GM18507 (cell line): ENCODE results near the gene LRRK2.
"Not testable (repeated sequence)": the region's sequence is repeated elsewhere in the genome, so short reads cannot be mapped to it uniquely, and the experiment has no call there.

Experiments
- DNase-seq: peaks from one replicate; pipeline ENCODE4 v3.0.0; 2011; ENCODE audit warnings: low read depth; ENCODE audit not compliant: insufficient read length; ENCODE audit errors: extremely low spot score
- FAIRE-seq: peaks from 2 replicates; lab custom pipeline; 2011; peaks lifted over from hg19 to GRCh38; lab: Jason Lieb, UNC

The LRRK2 gene

DNA sequence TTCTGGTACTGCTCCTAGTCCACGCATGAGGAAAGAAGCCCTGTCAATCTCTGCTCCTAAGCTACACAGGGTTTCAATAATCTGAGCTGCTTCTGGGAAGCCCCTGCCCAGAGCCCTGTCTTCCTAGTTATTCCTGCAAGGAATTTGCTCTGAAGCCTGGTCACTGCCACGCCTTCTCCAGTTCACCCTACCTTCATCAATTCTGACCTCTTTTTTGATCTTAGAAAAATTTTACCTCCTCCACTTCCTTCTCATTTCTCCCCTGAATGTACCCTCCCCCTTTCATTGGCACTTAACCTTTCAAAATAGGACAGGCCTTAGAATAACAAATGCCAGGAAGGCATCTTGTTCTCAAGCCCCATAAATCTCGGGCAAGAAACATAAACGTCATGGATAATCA, 14.9 kb upstream of the LRRK2 start:
- FAIRE-seq (no peak), DNase-seq (no peak)

DNA sequence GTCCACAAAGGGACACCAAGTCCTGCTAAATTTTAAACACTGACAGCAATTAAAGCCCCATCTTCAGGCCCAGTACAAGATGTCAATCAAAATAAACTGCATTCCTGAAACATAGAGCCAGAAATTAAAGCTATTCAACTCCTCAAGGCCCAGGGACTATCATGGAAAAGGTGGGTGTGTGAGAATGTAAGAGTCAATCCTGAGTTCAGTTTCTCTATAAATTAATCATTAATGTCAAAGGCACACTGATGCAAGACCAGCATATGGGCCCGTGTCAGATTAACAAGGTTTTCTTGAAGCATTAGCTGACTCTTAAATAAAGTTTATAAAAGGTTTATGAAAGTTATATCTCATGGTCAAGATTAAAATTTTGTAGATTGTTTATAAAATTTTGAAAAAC, 13.6 kb upstream of the LRRK2 start:
- DNase-seq, FAIRE-seq: not testable (repeated sequence)

DNA sequence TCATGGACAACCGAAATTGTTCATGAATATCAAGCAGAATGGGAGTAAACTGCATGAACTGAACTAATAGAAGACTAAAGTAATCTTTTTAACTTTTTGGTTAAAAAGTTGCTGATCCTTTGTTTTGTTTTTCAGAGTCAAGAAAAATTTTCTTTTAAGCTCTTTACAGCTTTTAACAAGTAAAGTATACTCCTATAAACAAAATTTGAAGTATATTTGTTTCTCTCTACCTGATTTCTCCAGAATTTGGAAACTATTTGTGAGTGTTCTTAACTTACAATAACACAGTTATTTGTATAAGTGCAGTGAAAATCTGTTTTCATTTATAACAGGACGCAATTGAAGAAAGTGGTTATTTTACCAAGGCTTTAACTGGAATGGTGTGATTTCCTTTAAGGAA, 12.2 kb upstream of the LRRK2 start:
- DNase-seq (no peak), FAIRE-seq (no peak)

DNA sequence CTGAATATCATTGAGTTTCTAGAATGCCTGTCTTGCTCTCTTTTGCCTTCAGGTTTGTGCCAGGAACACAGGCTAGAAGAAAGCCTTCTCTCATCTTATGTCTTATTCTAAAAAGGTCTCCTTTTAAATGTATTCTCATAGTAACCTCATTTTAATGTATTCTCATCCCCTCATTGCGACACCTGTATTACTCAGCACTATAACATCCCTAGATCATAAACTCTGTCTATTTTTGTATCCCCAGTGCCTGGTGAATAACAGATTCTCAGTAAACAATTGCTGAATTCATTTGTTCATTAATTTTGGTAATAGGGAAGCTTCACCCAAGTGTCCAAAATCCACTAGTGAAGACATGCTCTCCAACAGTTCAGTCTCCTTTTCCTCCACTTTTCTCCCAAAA, 8.8 kb upstream of the LRRK2 start:
- DNase-seq (no peak), FAIRE-seq (no peak)

DNA sequence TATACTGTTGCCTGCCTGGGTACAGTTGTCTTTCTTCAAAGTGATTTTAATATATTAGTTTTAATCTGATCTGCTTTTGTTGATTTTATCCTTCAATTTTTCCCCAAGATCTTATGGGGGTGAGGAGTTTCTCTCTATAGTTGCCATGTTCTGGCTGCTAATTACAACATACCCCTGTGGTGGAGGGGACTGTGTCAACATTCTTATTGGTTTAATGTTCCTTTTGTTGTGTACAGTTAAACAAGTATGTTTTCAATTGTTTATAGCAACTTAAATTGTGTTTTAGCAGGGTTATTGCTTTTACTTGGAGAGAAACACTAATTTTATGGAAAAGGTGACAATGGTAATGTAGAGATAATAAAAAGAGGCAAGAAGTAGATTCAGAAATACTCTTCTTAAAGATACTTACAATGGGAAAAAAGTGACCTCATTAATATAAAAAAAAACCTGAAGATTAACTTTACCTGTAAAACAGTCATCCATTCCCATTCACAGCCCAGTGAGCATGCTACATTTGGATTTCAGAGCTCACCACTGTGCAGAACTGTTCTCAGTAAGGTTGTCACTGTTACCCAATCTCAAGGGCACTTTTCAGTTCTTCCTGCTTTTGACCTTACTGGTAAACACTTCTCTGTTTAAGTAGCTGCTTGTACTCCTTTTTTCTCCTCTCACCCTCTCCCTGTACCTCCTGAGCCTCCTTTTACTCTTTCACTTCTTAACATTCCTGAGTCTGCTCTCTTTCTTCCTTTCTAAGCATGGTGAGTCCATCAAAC, 8.1 kb upstream of the LRRK2 start:
- peak; percentile 36 for FAIRE-seq
- no peak for DNase-seq

DNA sequence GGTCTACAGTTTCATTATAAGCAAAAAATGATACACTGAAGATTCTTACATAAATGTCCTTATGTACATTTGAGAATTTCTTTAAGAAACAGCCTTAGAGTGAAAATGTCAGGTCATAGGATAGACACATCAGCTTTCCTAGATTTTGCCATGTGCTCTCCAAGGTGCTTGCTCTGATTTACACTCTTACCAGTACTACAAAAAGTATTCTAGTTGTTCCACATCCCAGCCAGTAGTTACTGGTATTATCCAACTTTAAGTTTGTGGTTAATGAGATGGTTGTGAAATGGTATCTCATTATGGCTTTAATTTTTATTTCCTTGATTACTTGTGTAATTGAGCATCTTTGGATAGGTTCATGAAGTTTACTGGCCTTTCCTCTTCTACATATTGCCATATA, 5.0 kb upstream of the LRRK2 start:
- no peak for DNase-seq
- no peak for FAIRE-seq

DNA sequence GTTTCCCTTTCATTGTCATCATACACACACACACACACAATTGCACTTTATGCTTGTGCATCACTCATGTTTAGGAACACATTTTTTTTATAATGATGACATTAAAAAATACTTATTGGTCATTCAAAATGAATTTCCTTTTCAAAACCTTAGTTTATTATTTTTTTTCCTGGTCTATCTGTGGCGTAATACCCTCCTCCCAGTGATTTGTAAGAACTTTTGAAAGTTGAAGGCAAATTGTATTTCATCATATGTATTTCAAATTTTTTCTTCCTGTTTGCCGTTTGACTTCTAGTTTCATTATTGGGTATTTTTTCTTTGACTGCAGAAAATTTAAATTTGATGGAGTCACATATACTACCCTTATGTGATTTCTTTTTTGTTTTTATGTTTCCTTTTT, 2.5 kb upstream of the LRRK2 start:
- peak; percentile 24 for FAIRE-seq
- no peak for DNase-seq

DNA sequence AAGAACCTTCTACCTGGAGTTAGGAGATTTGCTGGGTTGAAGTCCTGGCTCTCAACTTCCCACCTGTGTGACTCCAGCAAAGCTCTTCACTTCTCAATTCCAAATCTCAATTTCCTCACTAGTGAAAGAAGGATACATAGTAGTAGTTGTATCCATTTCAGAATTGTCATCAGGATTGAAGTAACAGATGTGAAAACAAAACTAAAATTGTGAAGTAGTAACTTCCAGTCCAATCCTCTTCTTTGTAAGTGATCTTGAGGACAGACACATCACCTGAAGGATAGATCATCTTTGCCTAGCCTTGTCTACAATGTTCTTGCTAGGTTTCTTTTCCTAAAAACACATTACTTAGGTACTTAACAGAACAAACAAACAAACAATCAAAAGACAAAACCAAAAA, 1.2 kb upstream of the LRRK2 start:
- DNase-seq (no peak), FAIRE-seq (peak; percentile 80)

DNA sequence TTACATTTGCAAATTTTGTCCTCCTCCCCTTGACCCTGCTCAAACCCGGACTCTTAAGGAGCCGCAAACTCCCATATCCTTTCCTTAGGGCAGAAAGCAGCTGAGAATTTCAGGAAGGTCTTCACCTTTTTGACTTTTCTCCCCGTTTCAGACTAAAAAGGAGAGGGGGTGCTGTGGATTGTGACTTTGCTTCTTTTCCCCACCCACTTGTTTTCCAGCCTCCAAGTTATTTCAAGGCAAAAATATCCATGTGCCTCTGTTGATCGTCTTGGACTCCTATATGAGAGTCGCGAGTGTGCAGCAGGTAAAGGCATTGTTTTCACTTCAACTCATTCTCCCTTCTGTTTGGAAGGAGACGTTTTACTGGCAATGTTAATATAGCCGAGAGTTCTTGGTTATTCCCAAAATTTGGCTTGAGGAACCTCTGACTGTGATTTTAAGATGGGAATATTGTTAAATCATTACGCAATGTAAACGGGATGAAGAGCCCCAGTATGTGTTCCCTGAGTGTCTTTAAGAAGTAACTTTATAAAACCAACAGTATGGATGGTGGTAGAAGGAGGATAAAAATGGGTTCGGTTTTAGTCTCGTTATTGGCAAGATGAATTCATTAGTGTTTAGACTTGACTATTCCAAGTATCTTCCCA, 663 bp downstream of the LRRK2 start:
- FAIRE-seq: no peak
- DNase-seq: no peak

DNA sequence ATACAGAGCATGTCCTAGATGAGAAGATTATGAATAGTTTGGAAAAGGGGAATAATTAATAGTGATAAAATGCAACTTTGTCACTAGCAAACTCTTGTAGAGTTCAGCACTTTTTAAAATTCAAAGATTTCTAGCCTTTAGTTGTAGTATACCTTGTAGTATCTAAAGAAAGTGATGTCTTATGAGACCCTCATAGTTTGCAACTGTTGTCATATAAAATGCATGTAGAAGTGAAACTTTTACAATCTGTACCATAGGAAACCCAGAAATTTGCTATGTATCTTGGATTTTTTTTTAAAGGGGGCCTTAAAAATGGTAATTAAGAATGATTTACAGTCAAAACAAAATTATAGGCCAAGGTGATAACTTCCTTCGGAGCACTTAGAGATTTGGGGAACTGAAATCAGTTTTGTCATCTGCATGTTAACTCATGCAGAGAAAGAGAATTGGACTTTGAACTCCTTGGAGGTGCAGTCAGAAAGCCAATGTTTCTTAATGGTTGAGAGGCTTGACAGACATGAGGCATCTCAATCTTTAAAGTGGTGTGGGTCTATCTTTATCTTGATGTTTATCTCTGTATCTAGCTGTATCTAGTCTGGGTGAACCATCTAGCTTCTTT, 1.3 kb downstream of the LRRK2 start:
- no peak for DNase-seq
- peak; percentile 96 for FAIRE-seq

DNA sequence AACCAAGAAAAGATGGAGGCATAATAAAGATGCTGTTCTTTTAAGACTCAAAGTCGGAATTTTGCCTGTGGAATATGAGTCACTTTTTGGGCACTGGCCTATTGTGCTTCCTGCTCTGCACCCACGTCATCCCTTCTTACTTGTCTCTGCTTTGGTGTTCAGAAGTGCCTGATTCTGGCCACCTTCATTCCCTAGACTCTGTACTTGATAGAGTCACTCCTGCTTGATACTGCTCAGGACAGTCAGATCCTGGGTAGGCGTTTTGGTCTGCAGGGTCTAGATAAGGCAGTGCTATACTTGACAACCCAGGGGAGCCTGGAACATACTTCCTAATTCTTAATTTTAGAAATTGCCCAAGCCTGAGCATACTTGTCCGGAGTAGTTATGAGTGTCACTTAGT, 1.9 kb downstream of the LRRK2 start:
- no peak for DNase-seq
- FAIRE-seq: no peak

DNA sequence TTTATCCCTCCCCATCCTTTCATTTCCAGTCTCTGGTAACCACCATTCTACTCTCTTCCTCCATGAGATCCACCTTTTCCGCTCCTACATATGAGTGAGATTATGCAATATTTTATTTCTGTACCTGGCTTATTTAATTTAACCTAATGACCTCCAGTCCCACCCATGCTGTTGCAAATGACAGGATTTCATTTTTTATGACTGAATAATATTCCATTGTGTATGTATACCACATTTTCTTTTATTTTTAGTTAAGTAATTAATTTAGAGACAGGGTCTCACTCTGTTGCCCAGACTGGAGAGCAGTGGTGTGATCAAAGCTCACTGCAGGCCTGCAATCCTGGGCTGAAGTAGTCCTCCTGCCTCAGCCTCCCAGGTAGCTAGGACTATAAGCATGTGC, 2.6 kb downstream of the LRRK2 start:
- FAIRE-seq (peak; percentile 65), DNase-seq (no peak)

DNA sequence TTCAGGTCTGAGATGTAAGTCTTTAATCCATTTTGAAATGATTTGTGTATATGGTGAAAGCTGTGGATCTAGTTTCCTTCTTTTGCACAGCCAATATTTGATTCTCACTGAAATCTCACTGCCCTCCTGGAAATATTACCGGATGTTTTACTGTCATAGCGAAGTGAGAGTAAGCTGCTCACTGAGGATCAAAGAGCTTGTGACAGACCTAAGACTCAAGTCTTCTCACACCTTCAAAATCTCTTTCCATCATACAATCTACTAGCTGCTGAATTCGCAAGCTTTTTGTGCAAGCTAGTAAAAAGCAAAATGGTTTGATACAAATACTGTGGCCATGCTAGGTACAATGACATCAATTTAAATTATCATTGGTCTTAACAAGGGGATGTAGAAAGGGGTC, 3.9 kb downstream of the LRRK2 start:
- DNase-seq (no peak), FAIRE-seq (peak; percentile 90)

DNA sequence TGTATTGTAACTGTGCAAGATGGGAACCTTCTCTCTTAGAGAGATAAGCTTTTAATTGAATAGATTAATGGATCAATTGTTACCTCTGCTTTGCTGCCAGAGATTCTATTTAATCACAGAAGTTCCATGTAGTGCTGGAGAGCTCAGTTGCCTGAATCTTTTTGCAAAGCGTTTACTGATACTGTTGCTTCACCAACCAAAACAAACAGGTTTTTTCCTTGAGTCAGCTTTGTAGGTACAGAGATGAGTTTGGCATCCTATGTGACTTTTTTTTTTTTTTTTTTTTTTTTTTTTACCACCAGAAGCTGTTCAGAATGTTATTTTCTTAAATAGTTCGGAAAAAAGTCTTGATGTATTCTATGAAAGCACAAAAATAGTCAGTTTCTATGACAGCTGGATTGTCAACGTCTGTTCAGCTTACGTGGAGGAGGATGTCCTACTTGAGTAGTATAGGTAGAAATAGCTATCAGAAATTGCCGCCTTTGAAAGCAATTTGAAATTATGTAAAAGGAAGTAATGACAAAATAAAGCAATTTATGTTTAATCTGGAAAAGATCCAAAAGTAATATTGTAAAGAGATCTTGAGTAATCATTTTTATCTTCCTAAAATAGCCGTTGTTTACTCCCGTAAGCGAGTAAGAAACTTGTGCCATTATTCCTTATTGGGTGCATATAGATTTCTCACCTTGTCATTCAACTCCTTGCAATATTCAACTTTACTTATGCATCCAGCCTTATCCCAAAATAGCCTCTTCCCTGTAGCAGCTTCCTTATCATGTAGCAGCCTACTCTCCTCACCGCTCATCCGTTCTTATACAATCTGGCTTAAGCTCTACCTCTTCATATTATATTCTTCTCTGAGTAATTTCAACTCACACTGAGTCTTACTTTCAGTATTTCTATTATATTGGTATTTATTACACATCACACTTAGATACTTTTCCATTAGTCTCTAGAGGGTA, 5.2 kb downstream of the LRRK2 start:
- DNase-seq (no peak), FAIRE-seq (peak; percentile 68)

DNA sequence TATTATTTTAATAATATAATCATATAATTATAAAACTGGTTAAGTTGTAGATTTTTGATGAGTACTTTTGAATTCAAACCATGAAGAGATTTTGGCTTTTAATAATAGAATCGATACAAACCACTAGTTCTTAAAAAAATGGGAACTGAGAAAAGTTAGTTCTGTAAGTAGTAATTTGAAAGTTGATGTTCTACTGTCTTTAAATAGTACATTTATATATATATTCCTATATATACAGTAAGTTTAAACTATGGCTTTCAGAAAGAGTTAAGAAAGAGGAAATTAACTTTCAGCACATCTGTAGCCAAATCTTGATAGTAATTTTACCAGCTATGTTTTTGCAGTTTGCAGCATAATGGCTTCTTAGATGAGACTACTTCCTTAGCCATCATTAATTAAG, 7.8 kb downstream of the LRRK2 start:
- DNase-seq (no peak), FAIRE-seq (peak; percentile 12)

DNA sequence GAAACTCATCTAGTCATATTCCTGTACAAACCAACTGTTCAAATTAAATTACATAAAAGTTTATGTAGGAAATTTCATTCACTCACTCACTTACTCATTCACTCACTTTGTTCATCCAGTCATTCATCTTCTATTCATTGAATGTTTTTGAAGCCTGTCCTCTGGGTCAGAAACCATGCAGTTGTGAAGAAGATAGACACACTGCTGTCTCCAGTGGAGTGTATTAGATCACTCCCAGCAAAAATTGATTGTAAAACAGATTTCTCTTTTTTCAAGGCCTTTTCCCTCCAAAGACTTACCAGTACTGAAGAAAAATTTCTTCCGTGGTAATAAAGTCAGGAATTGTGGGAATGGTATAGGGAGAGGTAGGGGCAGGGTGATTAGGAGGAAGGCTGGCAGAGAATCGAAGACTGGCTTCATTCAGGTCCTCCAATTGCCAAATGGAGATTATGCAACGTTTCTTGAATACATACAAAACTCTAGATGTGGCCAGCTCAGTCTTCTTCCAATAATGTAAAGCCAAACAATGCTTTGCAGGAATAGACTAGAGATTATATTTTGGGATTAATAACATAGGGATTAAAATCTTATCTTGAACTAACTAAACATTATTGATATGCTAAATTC, 9.1 kb downstream of the LRRK2 start:
- DNase-seq (no peak), FAIRE-seq (peak; percentile 12)

DNA sequence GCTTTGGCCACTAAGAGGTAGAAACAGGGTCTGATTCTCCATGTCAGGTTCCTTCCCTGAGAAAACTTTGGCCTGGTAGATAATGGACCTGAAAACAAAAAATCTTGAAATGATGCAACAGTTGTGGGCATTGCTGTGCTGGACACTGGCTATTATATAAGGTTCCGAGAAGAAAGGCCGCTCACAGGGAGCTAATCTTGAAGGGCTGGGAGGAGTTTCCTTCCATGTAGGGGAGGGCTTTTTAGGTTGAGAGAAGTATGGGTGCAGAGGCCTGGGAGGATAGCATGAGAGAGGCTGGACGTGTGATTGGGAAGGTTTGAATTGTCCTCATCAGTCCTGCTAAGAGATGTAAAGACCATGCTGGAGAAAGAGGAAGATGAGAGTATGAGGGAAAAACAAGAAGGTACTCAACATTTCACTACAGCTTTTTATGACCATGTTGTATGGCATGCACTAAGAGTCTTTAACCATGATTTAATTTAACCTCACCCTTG, 11.6 kb downstream of the LRRK2 start:
- FAIRE-seq: no peak
- DNase-seq: no peak

DNA sequence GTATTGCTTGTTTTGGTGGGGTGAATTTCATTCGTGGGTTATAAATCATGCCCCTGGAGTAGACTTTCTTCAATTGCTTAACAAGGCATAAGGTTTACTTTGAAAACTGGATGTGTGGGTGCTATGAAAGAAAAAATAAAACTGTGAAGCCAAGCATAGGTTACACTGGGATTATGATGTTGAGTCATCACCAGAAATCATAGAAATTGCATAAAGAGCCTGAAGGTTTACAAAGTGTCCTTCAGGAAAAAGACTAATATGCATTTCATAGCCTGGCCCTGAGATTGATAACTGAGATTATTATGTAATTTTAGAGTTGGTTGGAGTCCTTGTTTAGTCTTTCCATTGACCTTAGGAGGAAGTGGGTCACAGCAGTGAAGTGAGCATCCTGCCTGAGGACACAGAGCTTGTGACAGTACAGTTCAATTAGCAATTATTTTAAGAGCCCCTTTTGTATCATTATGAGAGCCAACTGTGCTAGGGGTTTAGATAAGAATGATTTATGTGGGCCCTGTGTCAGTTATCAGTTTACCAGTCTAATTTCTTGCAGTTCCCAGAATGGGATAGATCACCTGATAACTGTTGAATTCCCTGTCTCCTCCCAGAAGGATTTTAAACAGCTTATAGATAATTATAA, 13.6 kb downstream of the LRRK2 start:
- FAIRE-seq (peak; percentile 60), DNase-seq (no peak)

DNA sequence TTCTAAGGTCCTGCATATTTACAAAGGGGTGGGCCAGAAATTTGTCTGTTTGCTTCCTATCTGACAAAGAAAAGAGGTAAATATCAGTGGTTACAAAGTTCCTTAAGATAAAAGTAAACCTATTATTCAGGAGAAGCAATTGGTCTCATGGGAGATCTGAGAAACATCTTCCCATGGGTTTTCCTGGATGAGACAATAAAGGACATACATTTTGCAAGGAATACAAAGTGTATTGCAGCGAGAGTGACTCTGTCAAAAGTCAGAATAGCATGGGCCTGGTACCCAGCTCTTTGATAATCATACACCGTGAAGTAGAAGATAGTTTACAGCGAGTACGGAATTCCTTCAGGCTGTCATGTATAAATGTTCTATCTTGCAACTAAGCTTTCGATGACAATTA, 14.2 kb downstream of the LRRK2 start:
- no peak for DNase-seq
- no peak for FAIRE-seq
